ENCODE measurements around the gene C1QA.

Gene C1QA

GRCh38 chr1:22629886-22630285 lies 6.5 kb upstream of the C1QA start:
- TF ChIP-seq GABPA (IDR thresholded peaks at IDR 0.05; ENCODE audit: low read depth) (no peak), SPI1 (IDR thresholded peaks at IDR 0.05; ENCODE audit: borderline replicate concordance, low read depth) (no peak), CTCF (IDR thresholded peaks at IDR 0.05; ENCODE audit: insufficient read depth, low read length) (no peak), POLR2AphosphoS5 (IDR thresholded peaks at IDR 0.05; ENCODE audit: low read depth) (no peak), REST (IDR thresholded peaks at IDR 0.05; ENCODE audit: insufficient replicate concordance, low read depth) (no peak)
- no peak for DNase-seq (ENCODE audit: low read depth in 1 of 2, low spot score in 1 of 2)
- Histone ChIP-seq H3K27me3 (ENCODE audit: insufficient read depth, poor library complexity, severe bottlenecking) (peaks cover 9% of the 10 kb centered on the region), H3K27ac (replicated peaks) (no peak overlapping the region), H3K4me3 (replicated peaks; ENCODE audit: insufficient read depth, low read length) (no peak overlapping the region)

DNA sequence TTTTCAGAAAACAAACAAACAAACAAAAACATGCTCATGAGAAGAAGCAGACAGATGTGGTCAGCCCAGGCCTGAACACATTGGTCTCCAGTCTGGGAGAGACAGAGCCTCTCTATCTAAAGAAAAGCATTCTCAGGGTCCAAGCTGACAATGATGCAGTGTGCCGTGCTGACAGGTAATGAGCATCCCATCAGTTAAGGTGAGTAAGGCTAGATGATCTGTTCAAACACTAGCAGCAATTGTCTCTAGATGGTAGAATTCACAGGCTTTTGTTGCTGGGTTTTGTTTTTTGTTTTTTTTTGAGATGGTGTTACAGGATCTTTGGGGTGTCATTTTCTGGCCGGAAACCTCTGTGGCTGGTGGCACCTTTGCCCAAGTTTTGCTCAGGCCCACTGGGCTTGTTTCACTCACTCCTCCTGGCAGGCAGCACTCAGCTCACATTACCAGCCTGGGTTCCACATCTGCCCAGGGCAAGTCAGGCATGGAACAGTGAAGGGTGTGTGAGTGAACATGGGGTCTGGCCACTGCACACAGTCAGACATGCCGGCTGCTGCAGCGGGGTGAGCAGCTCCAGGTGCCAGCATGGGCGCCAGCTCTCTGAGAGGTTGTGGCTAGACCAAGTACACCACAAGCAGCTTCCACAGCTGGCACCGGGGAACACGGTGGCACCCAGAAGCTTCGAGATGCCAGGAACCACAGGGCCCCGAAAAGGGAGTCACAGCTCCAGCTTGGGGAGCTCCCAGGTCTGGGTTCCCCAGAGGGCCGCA lies 2.5 kb upstream of the C1QA start:
- Histone ChIP-seq H3K27ac (replicated peaks) (no peak overlapping the region), H3K27me3 (ENCODE audit: insufficient read depth, poor library complexity, severe bottlenecking) (peaks cover 7% of the 10 kb centered on the region), H3K4me3 (replicated peaks; ENCODE audit: insufficient read depth, low read length) (no peak overlapping the region)
- no peak for DNase-seq (ENCODE audit: low read depth in 1 of 2, low spot score in 1 of 2)
- no peak for TF ChIP-seq POLR2AphosphoS5 (IDR thresholded peaks at IDR 0.05; ENCODE audit: low read depth)
- TF ChIP-seq REST (IDR thresholded peaks at IDR 0.05; ENCODE audit: insufficient replicate concordance, low read depth): no peak
- no peak for TF ChIP-seq GABPA (IDR thresholded peaks at IDR 0.05; ENCODE audit: low read depth)
- no peak for TF ChIP-seq CTCF (IDR thresholded peaks at IDR 0.05; ENCODE audit: insufficient read depth, low read length)
- no peak for TF ChIP-seq SPI1 (IDR thresholded peaks at IDR 0.05; ENCODE audit: borderline replicate concordance, low read depth)

DNA sequence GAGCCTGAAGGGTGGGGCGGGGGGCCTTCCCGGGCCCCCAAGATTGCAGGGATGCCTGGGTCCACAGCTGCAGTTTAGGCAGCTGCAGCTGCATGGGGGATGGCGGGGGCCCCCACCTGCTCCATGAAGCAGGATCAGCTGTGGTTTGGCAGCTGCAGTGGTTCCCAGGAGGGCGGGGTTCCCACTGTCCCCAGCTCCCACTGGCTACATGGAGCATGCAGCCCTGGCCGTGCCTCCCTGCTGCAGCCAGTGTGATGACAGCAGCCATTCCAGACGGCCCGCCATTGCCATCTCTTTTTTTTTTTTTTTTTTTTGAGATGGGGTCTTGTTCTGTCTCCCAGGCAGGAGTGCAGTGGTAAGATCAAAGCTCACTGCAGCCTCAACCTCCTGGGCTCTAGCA lies 992 bp upstream of the C1QA start:
- Histone ChIP-seq H3K27ac (replicated peaks) (no peak overlapping the region), H3K27me3 (ENCODE audit: insufficient read depth, poor library complexity, severe bottlenecking) (peaks cover 7% of the 10 kb centered on the region), H3K4me3 (replicated peaks; ENCODE audit: insufficient read depth, low read length) (no peak overlapping the region)
- TF ChIP-seq REST (IDR thresholded peaks at IDR 0.05; ENCODE audit: insufficient replicate concordance, low read depth): no peak
- no peak for TF ChIP-seq POLR2AphosphoS5 (IDR thresholded peaks at IDR 0.05; ENCODE audit: low read depth)
- TF ChIP-seq SPI1 (IDR thresholded peaks at IDR 0.05; ENCODE audit: borderline replicate concordance, low read depth): no peak
- TF ChIP-seq GABPA (IDR thresholded peaks at IDR 0.05; ENCODE audit: low read depth): no peak
- TF ChIP-seq CTCF (IDR thresholded peaks at IDR 0.05; ENCODE audit: insufficient read depth, low read length): no peak
- no peak for DNase-seq (ENCODE audit: low read depth in 1 of 2, low spot score in 1 of 2)
